DND-41 (cell line): ENCODE measurements around the gene PSMB1.

Source experiments
- ATAC-seq: fragments of 200-7000 bp; cut with Tn5 transposase; 3 replicates; pipeline ENCODE4 v1.9.1; 2021; ENCODE audit warnings: low read depth; ENCODE audit not compliant: insufficient read depth
- DNase-seq: peaks from one replicate; pipeline ENCODE4 v3.0.0-alpha.2; 2020
- H2AFZ ChIP-seq: 2 replicates; pipeline ENCODE4 v1.6.0; 2012; ENCODE audit warnings: low read depth, low read length
- H3K27ac ChIP-seq: 2 replicates; pipeline ENCODE4 v1.5.1; 2012; ENCODE audit warnings: low read length, inconsistent platforms
- H3K27me3 ChIP-seq: fragments of 200-600 bp; sonication (generic); 2 replicates; pipeline ENCODE4 v1.6.0; 2012; ENCODE audit warnings: low read length, mild to moderate bottlenecking, inconsistent platforms; ENCODE audit not compliant: insufficient read depth, poor library complexity
- H3K36me3 ChIP-seq: 2 replicates; pipeline ENCODE4 v1.5.1; 2012; ENCODE audit warnings: low read length, inconsistent platforms; ENCODE audit not compliant: insufficient read depth
- H3K4me1 ChIP-seq: 2 replicates; pipeline ENCODE4 v1.5.1; 2012; ENCODE audit warnings: mild to moderate bottlenecking, low read length; ENCODE audit not compliant: insufficient read depth
- H3K4me2 ChIP-seq: 2 replicates; pipeline ENCODE4 v1.6.0; 2012; ENCODE audit warnings: mild to moderate bottlenecking, moderate library complexity, low read length, inconsistent platforms; ENCODE audit not compliant: insufficient read depth
- H3K4me3 ChIP-seq, 2 experiments: fragments of 200-600 bp in 1 of 2; shearing (Covaris generic) in 1 of 2; 2 replicates each; pipeline ENCODE4 v1.5.1; 2012 to 2016; ENCODE audit warnings: inconsistent platforms in 2 of 2, low read length in 2 of 2, mild to moderate bottlenecking in 2 of 2, low read depth in 1 of 2, moderate library complexity in 1 of 2
- H3K79me2 ChIP-seq: 2 replicates; pipeline ENCODE4 v1.6.0; 2012; ENCODE audit warnings: low read length, inconsistent platforms; ENCODE audit not compliant: insufficient read depth
- H3K9ac ChIP-seq: 2 replicates; pipeline ENCODE4 v1.6.0; 2012; ENCODE audit warnings: low read depth, mild to moderate bottlenecking, inconsistent platforms, low read length, moderate library complexity
- H3K9me3 ChIP-seq: 2 replicates; pipeline ENCODE4 v1.5.1; 2012; ENCODE audit warnings: low read length, moderate library complexity, mild to moderate bottlenecking, inconsistent platforms; ENCODE audit not compliant: insufficient read depth, severe bottlenecking
- H4K20me1 ChIP-seq: 2 replicates; pipeline ENCODE4 v1.6.0; 2012; ENCODE audit warnings: low read length; ENCODE audit not compliant: insufficient read depth
- CTCF ChIP-seq: IDR thresholded peaks from 2 replicates; pipeline ENCODE4 v1.5.1; 2012; ENCODE audit warnings: borderline replicate concordance, low read length, moderate library complexity, mild to moderate bottlenecking; ENCODE audit not compliant: poor library complexity, severe bottlenecking; ENCODE audit errors: extremely low read depth
- EZH2 ChIP-seq: IDR thresholded peaks from 3 replicates; pipeline ENCODE4 v1.6.1; 2012; ENCODE audit warnings: borderline replicate concordance, low read depth, mild to moderate bottlenecking, moderate library complexity, low read length, inconsistent platforms; ENCODE audit not compliant: severe bottlenecking

PSMB1 gene

DNA sequence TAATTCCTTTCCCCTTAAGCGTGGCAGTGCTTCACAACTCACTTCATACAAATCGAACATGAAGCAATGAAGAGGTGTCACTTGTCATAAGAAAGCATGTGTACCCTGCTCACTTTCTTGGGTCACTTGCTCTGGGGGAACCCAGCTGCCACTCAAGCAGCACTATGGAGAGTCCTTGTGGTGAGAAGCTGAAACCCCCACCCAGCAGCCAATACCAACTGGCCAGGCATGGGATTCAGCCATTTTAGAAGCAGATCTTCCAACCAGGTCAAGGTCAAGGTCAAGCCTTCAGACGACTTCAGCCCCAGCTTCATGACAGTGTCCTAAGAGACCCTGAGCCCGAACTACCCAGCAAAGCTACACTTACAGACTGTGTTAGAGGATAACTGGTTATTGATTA, 62.8 kb downstream of the PSMB1 start:
- DNase-seq (no peak), ATAC-seq (no peak)
- no peaks in the 10 kb centered on the region for H3K36me3 ChIP-seq
- H2AFZ ChIP-seq = no peak overlapping the region
- H3K27ac ChIP-seq = no peak overlapping the region
- no peak overlapping the region for H3K4me3 ChIP-seq
- H3K9me3 ChIP-seq = no peaks in the 10 kb centered on the region
- H3K9ac ChIP-seq = no peak overlapping the region
- H4K20me1 ChIP-seq = no peaks in the 10 kb centered on the region
- peaks cover 5% of the 10 kb centered on the region for H3K27me3 ChIP-seq
- TF ChIP-seq EZH2 (no peak), CTCF (no peak)
- H3K4me2 ChIP-seq = no peak overlapping the region
- no peaks in the 10 kb centered on the region for H3K4me1 ChIP-seq
- no peaks in the 10 kb centered on the region for H3K79me2 ChIP-seq

- no peak for ATAC-seq
- Histone ChIP-seq H2AFZ (no peak overlapping the region), H3K27me3 (peaks cover 5% of the 10 kb centered on the region), H3K79me2 (no peaks in the 10 kb centered on the region), H4K20me1 (no peaks in the 10 kb centered on the region), H3K9me3 (no peaks in the 10 kb centered on the region), H3K36me3 (no peaks in the 10 kb centered on the region), H3K4me1 (no peaks in the 10 kb centered on the region), H3K27ac (no peak overlapping the region), H3K9ac (no peak overlapping the region), H3K4me2 (no peak overlapping the region), H3K4me3 (no peak overlapping the region)
- TF ChIP-seq CTCF (no peak), EZH2 (no peak)
- DNase-seq = no peak
Observed at GRCh38 chr6:170489836-170490235, 63.3 kb downstream of the PSMB1 start.

GRCh38 chr6:170487707-170488329, 65.3 kb downstream of the PSMB1 start:
- DNase-seq = no peak
- H3K4me1 ChIP-seq = no peaks in the 10 kb centered on the region
- no peaks in the 10 kb centered on the region for H3K36me3 ChIP-seq
- no peak overlapping the region for H3K4me3 ChIP-seq
- H3K27ac ChIP-seq = no peak overlapping the region
- no peak for TF ChIP-seq CTCF
- H2AFZ ChIP-seq = no peak overlapping the region
- no peaks in the 10 kb centered on the region for H4K20me1 ChIP-seq
- H3K4me2 ChIP-seq = no peak overlapping the region
- no peaks in the 10 kb centered on the region for H3K9me3 ChIP-seq
- no peak overlapping the region for H3K9ac ChIP-seq
- no peak for ATAC-seq
- H3K27me3 ChIP-seq = peaks cover 5% of the 10 kb centered on the region
- H3K79me2 ChIP-seq = no peaks in the 10 kb centered on the region

DNA sequence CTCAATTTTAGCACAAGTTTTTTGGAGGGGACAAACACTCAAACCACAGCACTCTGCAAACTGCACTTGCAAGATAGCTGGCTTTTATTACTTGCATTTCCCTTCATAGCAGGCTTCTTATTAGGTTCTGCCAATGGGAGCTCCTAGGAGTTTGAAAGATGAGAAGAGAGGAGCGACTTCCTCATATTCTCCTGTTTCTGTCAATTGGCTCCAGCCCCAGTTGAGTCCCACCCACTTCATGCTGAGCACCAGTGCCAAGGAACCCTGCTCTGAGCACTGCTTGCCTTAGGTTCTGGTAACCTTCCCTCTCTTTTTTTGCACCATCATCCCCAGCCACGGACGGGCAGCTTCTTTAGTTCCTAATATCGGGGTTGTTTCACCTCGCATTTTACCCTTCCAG, 67.9 kb downstream of the PSMB1 start:
- DNase-seq = no peak
- H3K9ac ChIP-seq = no peak overlapping the region
- H3K79me2 ChIP-seq = no peaks in the 10 kb centered on the region
- H3K27me3 ChIP-seq = peaks cover 5% of the 10 kb centered on the region
- H3K4me1 ChIP-seq = no peaks in the 10 kb centered on the region
- no peaks in the 10 kb centered on the region for H3K36me3 ChIP-seq
- H2AFZ ChIP-seq = no peak overlapping the region
- no peak overlapping the region for H3K27ac ChIP-seq
- no peak overlapping the region for H3K4me3 ChIP-seq
- no peak overlapping the region for H3K4me2 ChIP-seq
- H4K20me1 ChIP-seq = no peaks in the 10 kb centered on the region
- H3K9me3 ChIP-seq = no peaks in the 10 kb centered on the region
- no peak for ATAC-seq
- TF ChIP-seq EZH2 (no peak), CTCF (no peak)
